ENCODE measurements around the gene HDX.
A peak's percentile ranks its signal among the peaks of the same experiment; 100 is the strongest.
"Not testable (repeated sequence)": the region's sequence is repeated elsewhere in the genome, so short reads cannot be mapped to it uniquely, and the experiment has no call there.

The HDX gene, protein sequence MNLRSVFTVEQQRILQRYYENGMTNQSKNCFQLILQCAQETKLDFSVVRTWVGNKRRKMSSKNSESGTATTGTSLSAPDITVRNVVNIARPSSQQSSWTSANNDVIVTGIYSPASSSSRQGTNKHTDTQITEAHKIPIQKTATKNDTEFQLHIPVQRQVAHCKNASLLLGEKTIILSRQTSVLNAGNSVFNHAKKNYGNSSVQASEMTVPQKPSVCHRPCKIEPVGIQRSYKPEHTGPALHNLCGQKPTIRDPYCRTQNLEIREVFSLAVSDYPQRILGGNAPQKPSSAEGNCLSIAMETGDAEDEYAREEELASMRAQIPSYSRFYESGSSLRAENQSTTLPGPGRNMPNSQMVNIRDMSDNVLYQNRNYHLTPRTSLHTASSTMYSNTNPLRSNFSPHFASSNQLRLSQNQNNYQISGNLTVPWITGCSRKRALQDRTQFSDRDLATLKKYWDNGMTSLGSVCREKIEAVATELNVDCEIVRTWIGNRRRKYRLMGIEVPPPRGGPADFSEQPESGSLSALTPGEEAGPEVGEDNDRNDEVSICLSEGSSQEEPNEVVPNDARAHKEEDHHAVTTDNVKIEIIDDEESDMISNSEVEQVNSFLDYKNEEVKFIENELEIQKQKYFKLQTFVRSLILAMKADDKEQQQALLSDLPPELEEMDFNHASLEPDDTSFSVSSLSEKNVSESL

DNA sequence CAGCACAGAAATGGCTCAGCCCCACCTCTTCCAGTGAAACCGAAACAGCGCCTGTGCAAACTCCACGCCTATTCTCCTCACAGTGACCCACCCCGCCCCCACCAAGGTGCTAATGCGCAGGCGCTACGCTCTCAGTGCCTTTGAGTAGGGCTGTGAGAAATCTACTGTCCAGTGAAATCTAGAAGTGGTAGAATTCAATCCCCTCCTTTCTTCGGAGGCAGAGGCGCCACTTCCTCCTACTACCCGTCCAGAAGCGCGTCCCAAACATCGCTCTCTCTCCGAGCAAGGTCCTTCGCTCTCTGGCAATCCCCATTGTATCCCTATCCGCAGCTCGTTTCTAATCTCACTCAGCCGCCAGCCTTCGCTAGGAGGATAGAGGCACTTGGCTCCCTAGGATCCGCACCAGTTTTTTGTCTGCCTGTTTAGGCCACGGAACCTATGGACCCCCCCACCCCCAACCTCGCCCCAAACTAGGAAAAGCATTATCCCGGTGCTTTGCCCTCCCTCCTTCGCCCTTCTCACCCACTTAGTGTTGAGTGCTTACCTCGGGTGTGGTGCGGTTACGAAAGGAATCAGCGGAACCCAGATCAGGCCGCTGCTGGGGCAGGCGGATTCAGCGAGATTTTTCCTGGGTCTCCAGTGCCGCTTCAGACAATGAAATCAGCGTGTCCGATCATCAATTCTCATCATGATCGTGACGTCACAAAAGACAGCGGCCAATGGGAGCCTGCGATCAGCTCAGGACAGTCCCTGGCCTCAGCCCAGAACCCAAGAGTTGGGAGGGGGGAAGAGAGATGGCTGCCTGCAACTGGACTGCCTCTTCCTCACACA, at the start of gene HDX:
Gene HDX, minus strand, starts transcription at position 656 of the 831 bp plus-strand sequence. CDS start 27,056 bp downstream, outside the sequence.
- TF ChIP-seq, protein P1, sequence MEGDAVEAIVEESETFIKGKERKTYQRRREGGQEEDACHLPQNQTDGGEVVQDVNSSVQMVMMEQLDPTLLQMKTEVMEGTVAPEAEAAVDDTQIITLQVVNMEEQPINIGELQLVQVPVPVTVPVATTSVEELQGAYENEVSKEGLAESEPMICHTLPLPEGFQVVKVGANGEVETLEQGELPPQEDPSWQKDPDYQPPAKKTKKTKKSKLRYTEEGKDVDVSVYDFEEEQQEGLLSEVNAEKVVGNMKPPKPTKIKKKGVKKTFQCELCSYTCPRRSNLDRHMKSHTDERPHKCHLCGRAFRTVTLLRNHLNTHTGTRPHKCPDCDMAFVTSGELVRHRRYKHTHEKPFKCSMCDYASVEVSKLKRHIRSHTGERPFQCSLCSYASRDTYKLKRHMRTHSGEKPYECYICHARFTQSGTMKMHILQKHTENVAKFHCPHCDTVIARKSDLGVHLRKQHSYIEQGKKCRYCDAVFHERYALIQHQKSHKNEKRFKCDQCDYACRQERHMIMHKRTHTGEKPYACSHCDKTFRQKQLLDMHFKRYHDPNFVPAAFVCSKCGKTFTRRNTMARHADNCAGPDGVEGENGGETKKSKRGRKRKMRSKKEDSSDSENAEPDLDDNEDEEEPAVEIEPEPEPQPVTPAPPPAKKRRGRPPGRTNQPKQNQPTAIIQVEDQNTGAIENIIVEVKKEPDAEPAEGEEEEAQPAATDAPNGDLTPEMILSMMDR (IDR thresholded peaks at IDR 0.05) = no peak
- no peak for TF ChIP-seq ZFX (IDR thresholded peaks at IDR 0.05; ENCODE audit: borderline replicate concordance)
- H3K27ac ChIP-seq = peak within 1 kb of the TSS; percentile 69

DNA sequence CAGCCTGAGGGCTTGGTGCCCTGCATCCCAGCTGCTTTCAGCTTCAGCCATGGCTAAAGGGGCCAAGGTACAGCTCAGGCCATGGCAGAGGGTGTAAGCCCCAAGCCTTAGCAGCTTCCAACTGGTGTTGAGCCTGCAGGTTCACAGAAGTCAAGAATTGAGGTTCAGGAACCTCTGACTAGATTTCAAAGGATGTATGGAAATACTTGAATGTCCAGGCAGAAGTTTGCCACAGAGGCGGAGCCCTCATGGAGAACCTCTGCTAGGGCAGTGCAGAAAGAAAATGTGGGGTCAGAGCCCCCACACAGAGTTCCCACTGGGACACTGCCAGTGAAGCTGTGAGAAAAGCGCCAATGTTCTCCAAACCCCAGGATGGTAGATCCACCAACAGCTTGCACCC, 39.1 kb upstream of the HDX start:
- H3K27ac ChIP-seq = not testable (repeated sequence)

DNA sequence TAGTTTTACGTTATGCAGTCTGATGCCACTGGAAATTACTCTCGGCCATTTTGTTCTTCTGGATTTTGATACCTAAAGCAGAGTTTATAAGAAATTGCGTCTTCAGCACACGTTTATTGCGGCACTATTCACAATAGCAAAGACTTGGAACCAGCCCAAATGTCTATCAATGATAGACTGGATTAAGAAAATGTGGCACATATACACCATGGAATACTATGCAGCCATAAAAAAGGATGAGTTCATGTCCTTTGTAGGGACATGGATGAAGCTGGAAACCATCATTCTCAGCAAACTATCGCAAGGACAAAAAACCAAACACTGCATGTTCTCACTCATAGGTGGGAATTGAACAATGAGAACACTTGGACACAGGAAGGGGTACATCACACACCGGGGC, 35.4 kb upstream of the HDX start:
- H3K27ac ChIP-seq = not testable (repeated sequence)

DNA sequence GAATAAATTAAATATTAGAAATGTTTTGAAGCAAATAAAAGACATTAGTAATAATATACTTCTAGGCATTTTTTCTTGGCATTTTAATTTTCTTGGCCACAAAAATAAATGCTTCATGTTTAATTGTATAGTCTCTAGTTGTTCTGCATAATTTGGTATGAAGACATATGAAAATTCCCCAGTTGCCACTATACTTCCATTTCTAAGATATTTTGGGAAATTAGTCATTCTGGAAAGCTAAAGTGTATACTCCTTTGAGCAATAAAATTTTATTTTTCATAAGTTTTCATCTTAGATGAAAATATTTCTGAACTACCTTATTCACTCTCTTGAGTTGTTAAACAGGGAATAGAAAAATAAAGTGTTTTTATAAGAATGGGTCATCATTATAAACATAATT, 13.8 kb downstream of the HDX start:
- TF ChIP-seq, protein P1 (IDR thresholded peaks at IDR 0.05) = no peak
- no peak for TF ChIP-seq ZFX (IDR thresholded peaks at IDR 0.05; ENCODE audit: borderline replicate concordance)
- H3K27ac ChIP-seq = no peak overlapping the region

DNA sequence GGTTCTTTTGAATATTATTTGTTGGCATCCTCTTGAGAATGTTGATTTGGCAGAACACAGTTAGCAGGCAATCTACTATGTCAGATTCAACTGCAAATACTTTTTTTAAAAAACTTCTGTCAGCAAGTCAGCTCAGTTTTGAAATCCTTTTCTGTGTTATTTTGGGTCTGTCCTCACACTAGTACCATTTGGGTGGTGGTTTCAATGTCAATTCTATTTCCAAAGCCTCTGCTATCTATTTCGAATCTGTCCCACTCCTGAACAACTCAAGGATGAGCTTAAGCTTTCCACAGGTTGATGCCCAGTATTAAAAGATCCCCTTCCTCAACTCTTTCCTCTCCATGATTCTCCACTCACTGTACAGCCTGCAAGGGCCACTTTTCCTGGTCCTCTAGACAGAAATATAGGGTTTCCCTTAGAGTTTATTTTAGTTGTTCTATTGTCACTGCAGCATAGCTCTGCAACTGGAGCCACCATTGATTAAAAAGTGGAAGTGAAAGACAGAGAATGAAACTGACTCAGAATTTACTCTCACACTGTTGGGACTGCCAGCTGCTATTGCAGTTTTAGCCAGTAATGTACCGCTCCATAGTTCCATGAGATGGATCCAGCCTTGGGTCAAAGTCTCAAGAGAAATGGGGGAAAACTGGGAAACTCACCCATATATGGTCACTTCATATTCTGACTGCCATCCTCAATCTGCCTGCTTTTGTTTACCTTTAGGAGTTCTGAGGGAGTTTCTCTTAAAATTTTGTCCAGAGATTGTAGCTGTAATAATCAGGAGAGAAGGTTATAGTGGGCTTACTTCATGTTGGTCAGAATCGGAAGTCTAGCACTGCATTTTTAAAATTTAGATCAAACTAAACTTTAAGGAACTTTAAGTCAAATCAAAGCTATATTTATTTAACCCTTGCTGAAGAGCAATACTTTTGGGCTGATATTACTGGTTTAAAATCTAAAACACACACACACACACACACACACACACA, 14.6 kb downstream of the HDX start:
- H3K27ac ChIP-seq = no peak overlapping the region
- TF ChIP-seq, protein P1 (IDR thresholded peaks at IDR 0.05) = no peak
- TF ChIP-seq ZFX (IDR thresholded peaks at IDR 0.05; ENCODE audit: borderline replicate concordance) = no peak

DNA sequence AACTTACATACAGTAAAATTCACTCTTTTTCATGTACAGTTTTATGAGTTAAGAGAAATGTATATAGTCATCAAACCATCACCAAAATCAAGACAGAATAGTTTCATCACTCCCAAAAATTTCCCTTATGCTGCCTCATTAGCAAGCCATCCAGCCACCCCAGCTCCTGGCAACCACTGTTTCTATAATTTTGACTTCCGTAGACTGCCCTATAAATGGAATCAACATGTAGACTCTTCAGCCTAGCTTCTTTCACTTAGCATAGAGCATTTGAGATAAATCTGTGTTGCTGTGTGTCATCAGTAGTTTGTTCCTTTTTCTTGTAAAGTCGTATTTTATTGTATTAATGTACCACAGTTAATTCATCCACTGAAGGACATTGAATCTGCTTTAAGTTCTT, 23.2 kb downstream of the HDX start:
- no peak overlapping the region for H3K27ac ChIP-seq
- TF ChIP-seq, protein P1 (IDR thresholded peaks at IDR 0.05) = no peak
- no peak for TF ChIP-seq ZFX (IDR thresholded peaks at IDR 0.05; ENCODE audit: borderline replicate concordance)

DNA sequence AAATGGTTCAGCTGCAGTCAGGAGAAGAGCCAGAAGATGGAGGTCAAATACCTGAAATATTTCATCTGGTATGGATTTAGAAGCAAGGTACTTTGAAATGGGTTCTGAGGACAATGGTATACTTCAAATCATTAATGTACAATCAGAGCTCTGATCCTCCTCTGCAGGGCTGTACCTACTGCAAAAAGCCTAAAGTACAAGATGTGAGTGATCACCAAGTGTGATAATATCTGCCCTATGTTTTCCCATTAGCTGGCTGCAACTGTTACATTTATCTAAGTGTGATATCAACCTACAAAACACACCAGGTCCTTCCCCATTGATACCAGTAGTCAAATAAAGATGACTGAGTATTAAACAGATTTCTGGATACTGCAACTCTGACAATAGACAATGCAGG, 25.1 kb downstream of the HDX start:
- TF ChIP-seq, protein P1 (IDR thresholded peaks at IDR 0.05) = no peak
- TF ChIP-seq ZFX (IDR thresholded peaks at IDR 0.05; ENCODE audit: borderline replicate concordance) = no peak
- H3K27ac ChIP-seq = no peak overlapping the region
